Measurements from ENCODE around the gene MAD1L1.

DNA sequence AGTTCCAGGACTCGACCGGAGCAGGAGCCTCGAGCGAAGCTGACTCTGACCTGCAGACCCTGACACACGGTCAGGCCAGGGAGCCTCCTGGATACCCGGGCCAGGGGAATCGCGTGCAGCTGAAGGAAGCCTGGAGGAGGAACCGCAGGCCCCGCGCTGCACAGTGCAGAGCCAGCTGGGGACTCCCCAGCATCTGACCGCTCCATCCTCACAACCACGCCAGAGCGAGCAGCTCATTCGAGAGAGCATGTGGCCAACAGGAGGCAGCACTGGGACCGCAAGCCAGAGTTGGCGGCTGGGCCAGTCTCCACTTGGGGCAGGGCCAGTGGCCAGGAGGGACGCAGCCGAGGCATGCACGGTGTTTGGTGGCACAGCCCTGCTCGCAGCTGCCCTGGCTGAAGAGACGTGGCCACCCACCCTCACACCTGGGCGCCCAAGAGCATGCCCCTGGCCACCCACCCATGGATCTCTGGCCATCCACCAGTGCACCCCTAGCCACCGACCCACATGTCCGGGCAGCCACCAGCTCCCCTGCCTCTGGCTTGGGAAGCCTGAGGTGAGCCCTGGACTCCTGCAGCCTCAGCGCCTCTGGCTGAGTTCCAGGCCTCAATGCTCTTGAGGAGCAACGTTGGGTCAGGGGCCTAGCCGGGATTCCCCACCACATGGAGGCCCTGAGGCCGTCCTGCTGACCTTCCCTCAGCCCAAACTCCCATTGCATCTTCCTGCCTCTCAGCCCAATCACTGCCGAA is 348.7 kb downstream of the MAD1L1 start:
- TF ChIP-seq POLR2A (IDR thresholded peaks at IDR 0.05) = no peak
- TF ChIP-seq, protein P1, sequence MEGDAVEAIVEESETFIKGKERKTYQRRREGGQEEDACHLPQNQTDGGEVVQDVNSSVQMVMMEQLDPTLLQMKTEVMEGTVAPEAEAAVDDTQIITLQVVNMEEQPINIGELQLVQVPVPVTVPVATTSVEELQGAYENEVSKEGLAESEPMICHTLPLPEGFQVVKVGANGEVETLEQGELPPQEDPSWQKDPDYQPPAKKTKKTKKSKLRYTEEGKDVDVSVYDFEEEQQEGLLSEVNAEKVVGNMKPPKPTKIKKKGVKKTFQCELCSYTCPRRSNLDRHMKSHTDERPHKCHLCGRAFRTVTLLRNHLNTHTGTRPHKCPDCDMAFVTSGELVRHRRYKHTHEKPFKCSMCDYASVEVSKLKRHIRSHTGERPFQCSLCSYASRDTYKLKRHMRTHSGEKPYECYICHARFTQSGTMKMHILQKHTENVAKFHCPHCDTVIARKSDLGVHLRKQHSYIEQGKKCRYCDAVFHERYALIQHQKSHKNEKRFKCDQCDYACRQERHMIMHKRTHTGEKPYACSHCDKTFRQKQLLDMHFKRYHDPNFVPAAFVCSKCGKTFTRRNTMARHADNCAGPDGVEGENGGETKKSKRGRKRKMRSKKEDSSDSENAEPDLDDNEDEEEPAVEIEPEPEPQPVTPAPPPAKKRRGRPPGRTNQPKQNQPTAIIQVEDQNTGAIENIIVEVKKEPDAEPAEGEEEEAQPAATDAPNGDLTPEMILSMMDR (IDR thresholded peaks at IDR 0.05) = no peak
